HEK293 (cell line): ENCODE results near the gene RABAC1.

Experiments used
- KLF16 ChIP-seq: fragments of 450-650 bp; formaldehyde crosslinking; IDR thresholded peaks from 2 replicates; pipeline ENCODE4 v1.5.1; 2017; ENCODE audit warnings: missing biosample characterization, missing genetic modification characterization
- KLF8 ChIP-seq: fragments of 450-650 bp; formaldehyde crosslinking; IDR thresholded peaks from 2 replicates; pipeline ENCODE4 v1.5.1; 2016; ENCODE audit warnings: missing biosample characterization, missing genetic modification characterization
- KLF9 ChIP-seq: fragments of 450-650 bp; formaldehyde crosslinking; IDR thresholded peaks from 2 replicates; pipeline ENCODE4 v1.5.1; 2016; ENCODE audit warnings: missing biosample characterization, missing genetic modification characterization, low read depth
- SALL2 ChIP-seq: fragments of 450-650 bp; formaldehyde crosslinking; IDR thresholded peaks from 2 replicates; pipeline ENCODE4 v1.5.0; 2017; ENCODE audit warnings: missing biosample characterization, mild to moderate bottlenecking, missing genetic modification characterization, borderline replicate concordance
- ZBTB11 ChIP-seq: fragments of 450-650 bp; formaldehyde crosslinking; conservative IDR thresholded peaks from 2 replicates; pipeline ENCODE4 v1.5.1; 2016; ENCODE audit warnings: low read depth, missing biosample characterization, missing genetic modification characterization
- ZBTB21 ChIP-seq: fragments of 450-650 bp; formaldehyde crosslinking; IDR thresholded peaks from 2 replicates; pipeline ENCODE4 v1.5.1; 2017; ENCODE audit warnings: missing biosample characterization, missing genetic modification characterization
- ZFP3 ChIP-seq: fragments of 450-650 bp; formaldehyde crosslinking; IDR thresholded peaks from 2 replicates; pipeline ENCODE4 v1.5.1; 2016; ENCODE audit warnings: low read depth, missing biosample characterization, missing genetic modification characterization
- ZIC2 ChIP-seq: fragments of 450-650 bp; formaldehyde crosslinking; IDR thresholded peaks from 2 replicates; pipeline ENCODE4 v1.5.1; 2016; ENCODE audit warnings: missing biosample characterization, missing genetic modification characterization
- ZNF239 ChIP-seq: fragments of 450-650 bp; formaldehyde crosslinking; IDR thresholded peaks from 2 replicates; pipeline ENCODE4 v1.5.1; 2016; ENCODE audit warnings: missing biosample characterization, missing genetic modification characterization
- ZNF248 ChIP-seq: fragments of 450-650 bp; formaldehyde crosslinking; IDR thresholded peaks from 2 replicates; pipeline ENCODE4 v1.5.1; 2017; ENCODE audit warnings: missing biosample characterization, missing genetic modification characterization
- ZNF529 ChIP-seq: fragments of 450-650 bp; formaldehyde crosslinking; IDR thresholded peaks from 2 replicates; pipeline ENCODE4 v1.5.1; 2017; ENCODE audit warnings: missing genetic modification characterization, missing biosample characterization; ENCODE audit not compliant: insufficient replicate concordance
- ZNF544 ChIP-seq: fragments of 450-650 bp; formaldehyde crosslinking; IDR thresholded peaks from 2 replicates; pipeline ENCODE4 v1.5.0; 2017; ENCODE audit warnings: missing biosample characterization, missing genetic modification characterization
- ZNF561 ChIP-seq: fragments of 450-650 bp; IDR thresholded peaks from 2 replicates; pipeline ENCODE4 v1.5.1; 2018; ENCODE audit warnings: missing biosample characterization, missing genetic modification characterization, borderline replicate concordance
- ZNF596 ChIP-seq: fragments of 450-650 bp; IDR thresholded peaks from 2 replicates; pipeline ENCODE4 v1.5.0; 2018; ENCODE audit warnings: missing biosample characterization, mild to moderate bottlenecking, missing genetic modification characterization, moderate library complexity
- ZNF626 ChIP-seq: fragments of 450-650 bp; sonication (Bioruptor Pico); formaldehyde crosslinking; IDR thresholded peaks from 2 replicates; pipeline ENCODE4 v1.5.1; 2018; ENCODE audit warnings: missing biosample characterization, missing genetic modification characterization, inconsistent platforms
- ZNF701 ChIP-seq: fragments of 450-650 bp; formaldehyde crosslinking; IDR thresholded peaks from 2 replicates; pipeline ENCODE4 v1.5.1; 2016; ENCODE audit warnings: missing biosample characterization, missing genetic modification characterization
- ZNF830 ChIP-seq: fragments of 450-650 bp; IDR thresholded peaks from 2 replicates; pipeline ENCODE4 v1.5.0; 2018; ENCODE audit warnings: missing biosample characterization, missing genetic modification characterization, low read depth, mild to moderate bottlenecking, moderate library complexity
- TF ChIP-seq, protein P1 (sequence below): fragments of 450-650 bp; formaldehyde crosslinking; IDR thresholded peaks from 2 replicates; pipeline ENCODE4 v1.5.1; 2016; ENCODE audit warnings: missing biosample characterization, missing genetic modification characterization
- TF ChIP-seq, protein P2 (sequence below): fragments of 450-650 bp; formaldehyde crosslinking; IDR thresholded peaks from 2 replicates; pipeline ENCODE4 v1.5.1; 2016; ENCODE audit warnings: missing biosample characterization, missing genetic modification characterization
- TF ChIP-seq, protein P3 (sequence below): fragments of 450-650 bp; IDR thresholded peaks from 2 replicates; pipeline ENCODE4 v1.5.1; 2018; ENCODE audit warnings: missing biosample characterization, mild to moderate bottlenecking, missing genetic modification characterization
- TF ChIP-seq, protein P4 (sequence below): fragments of 450-650 bp; formaldehyde crosslinking; IDR thresholded peaks from 2 replicates; pipeline ENCODE4 v1.5.1; 2016; ENCODE audit warnings: missing biosample characterization, missing genetic modification characterization, borderline replicate concordance
- TF ChIP-seq, protein P5 (sequence below): fragments of 450-650 bp; formaldehyde crosslinking; IDR thresholded peaks from 2 replicates; pipeline ENCODE4 v1.5.1; 2017; ENCODE audit warnings: missing biosample characterization, missing genetic modification characterization

The RABAC1 gene

DNA sequence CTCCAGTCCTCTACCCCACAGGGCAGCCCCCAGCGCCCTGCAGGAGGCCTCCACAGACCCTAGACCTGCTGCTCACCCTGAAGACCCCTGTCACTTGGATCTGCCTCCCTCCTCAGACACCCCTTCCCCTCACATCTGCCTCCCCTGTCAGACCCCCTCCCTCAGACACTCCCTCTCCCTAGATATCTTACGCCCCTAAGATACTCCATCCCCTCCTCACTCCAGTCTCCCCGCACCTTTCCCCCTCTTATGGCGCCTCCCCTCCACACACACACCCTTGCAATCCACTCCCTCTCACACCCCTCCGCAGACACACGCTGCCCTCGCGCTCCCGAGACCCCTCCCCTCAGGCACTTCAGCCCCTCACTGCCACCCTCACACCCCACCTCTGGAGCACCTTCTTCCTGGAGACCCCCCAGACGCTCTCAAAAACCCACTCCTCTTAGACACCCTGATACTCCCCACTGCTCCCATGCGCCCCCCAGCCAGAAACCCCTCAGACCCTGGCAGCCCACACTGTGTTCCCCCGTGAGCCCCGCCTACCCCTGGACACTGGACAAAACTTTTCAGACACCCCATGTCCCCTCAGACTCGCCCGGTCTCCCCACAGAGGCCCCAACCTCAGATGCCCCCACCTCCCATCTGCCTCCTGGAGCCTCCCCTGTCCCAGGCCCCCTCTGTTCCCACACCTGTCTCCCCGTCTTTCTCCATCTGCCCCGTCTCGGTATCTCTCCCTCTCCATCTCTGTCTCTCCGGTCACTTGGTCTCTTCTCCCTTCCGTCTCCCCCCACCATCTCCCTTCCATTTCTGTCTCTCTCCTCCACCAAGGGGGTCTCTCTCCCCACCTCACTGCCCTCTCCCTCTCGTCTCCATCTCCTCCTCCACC is 45.3 kb downstream of the RABAC1 start (continued):
- TF ChIP-seq ZBTB11 (tag by site-specific recombination) (no peak), ZNF239 (no peak), KLF9 (tag by site-specific recombination) (0 out of 2 replicates have a peak, but pooled peaks have one; percentile 37), ZNF701 (no peak), ZNF248 (0 out of 2 replicates have a peak, but pooled peaks have one; percentile 50), KLF8 (tag by site-specific recombination) (0 out of 2 replicates have a peak, but pooled peaks have one; percentile 31), ZNF561 (no peak), ZFP3 (tag by site-specific recombination) (no peak), ZNF529 (tag by site-specific recombination) (no peak), ZNF626 (tag by site-specific recombination) (no peak), SALL2 (tag by site-specific recombination) (no peak), ZNF544 (no peak), KLF16 (tag by site-specific recombination) (no peak), ZIC2 (tag by site-specific recombination) (peak; percentile 49), ZNF596 (tag by site-specific recombination) (no peak), ZBTB21 (tag by site-specific recombination) (no peak), ZNF830 (no peak)
- TF ChIP-seq, protein P1, sequence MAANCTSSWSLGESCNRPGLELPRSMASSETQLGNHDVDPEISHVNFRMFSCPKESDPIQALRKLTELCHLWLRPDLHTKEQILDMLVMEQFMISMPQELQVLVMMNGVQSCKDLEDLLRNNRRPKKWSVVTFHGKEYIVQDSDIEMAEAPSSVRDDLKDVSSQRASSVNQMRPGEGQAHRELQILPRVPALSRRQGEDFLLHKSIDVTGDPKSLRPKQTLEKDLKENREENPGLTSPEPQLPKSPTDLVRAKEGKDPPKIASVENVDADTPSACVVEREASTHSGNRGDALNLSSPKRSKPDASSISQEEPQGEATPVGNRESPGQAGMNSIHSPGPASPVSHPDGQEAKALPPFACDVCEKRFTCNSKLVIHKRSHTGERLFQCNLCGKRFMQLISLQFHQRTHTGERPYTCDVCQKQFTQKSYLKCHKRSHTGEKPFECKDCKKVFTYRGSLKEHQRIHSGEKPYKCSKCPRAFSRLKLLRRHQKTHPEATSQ (tag by site-specific recombination), result no peak
- TF ChIP-seq, protein P2, sequence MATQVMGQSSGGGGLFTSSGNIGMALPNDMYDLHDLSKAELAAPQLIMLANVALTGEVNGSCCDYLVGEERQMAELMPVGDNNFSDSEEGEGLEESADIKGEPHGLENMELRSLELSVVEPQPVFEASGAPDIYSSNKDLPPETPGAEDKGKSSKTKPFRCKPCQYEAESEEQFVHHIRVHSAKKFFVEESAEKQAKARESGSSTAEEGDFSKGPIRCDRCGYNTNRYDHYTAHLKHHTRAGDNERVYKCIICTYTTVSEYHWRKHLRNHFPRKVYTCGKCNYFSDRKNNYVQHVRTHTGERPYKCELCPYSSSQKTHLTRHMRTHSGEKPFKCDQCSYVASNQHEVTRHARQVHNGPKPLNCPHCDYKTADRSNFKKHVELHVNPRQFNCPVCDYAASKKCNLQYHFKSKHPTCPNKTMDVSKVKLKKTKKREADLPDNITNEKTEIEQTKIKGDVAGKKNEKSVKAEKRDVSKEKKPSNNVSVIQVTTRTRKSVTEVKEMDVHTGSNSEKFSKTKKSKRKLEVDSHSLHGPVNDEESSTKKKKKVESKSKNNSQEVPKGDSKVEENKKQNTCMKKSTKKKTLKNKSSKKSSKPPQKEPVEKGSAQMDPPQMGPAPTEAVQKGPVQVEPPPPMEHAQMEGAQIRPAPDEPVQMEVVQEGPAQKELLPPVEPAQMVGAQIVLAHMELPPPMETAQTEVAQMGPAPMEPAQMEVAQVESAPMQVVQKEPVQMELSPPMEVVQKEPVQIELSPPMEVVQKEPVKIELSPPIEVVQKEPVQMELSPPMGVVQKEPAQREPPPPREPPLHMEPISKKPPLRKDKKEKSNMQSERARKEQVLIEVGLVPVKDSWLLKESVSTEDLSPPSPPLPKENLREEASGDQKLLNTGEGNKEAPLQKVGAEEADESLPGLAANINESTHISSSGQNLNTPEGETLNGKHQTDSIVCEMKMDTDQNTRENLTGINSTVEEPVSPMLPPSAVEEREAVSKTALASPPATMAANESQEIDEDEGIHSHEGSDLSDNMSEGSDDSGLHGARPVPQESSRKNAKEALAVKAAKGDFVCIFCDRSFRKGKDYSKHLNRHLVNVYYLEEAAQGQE (tag by site-specific recombination), result no peak
- TF ChIP-seq, protein P3, sequence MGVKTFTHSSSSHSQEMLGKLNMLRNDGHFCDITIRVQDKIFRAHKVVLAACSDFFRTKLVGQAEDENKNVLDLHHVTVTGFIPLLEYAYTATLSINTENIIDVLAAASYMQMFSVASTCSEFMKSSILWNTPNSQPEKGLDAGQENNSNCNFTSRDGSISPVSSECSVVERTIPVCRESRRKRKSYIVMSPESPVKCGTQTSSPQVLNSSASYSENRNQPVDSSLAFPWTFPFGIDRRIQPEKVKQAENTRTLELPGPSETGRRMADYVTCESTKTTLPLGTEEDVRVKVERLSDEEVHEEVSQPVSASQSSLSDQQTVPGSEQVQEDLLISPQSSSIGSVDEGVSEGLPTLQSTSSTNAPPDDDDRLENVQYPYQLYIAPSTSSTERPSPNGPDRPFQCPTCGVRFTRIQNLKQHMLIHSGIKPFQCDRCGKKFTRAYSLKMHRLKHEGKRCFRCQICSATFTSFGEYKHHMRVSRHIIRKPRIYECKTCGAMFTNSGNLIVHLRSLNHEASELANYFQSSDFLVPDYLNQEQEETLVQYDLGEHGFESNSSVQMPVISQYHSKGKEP (tag by site-specific recombination), result no peak
- TF ChIP-seq, protein P4, sequence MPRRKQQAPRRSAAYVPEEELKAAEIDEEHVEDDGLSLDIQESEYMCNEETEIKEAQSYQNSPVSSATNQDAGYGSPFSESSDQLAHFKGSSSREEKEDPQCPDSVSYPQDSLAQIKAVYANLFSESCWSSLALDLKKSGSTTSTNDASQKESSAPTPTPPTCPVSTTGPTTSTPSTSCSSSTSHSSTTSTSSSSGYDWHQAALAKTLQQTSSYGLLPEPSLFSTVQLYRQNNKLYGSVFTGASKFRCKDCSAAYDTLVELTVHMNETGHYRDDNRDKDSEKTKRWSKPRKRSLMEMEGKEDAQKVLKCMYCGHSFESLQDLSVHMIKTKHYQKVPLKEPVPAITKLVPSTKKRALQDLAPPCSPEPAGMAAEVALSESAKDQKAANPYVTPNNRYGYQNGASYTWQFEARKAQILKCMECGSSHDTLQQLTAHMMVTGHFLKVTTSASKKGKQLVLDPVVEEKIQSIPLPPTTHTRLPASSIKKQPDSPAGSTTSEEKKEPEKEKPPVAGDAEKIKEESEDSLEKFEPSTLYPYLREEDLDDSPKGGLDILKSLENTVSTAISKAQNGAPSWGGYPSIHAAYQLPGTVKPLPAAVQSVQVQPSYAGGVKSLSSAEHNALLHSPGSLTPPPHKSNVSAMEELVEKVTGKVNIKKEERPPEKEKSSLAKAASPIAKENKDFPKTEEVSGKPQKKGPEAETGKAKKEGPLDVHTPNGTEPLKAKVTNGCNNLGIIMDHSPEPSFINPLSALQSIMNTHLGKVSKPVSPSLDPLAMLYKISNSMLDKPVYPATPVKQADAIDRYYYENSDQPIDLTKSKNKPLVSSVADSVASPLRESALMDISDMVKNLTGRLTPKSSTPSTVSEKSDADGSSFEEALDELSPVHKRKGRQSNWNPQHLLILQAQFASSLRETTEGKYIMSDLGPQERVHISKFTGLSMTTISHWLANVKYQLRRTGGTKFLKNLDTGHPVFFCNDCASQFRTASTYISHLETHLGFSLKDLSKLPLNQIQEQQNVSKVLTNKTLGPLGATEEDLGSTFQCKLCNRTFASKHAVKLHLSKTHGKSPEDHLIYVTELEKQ, result no peak
- TF ChIP-seq, protein P5, sequence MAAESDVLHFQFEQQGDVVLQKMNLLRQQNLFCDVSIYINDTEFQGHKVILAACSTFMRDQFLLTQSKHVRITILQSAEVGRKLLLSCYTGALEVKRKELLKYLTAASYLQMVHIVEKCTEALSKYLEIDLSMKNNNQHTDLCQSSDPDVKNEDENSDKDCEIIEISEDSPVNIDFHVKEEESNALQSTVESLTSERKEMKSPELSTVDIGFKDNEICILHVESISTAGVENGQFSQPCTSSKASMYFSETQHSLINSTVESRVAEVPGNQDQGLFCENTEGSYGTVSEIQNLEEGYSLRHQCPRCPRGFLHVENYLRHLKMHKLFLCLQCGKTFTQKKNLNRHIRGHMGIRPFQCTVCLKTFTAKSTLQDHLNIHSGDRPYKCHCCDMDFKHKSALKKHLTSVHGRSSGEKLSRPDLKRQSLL, result 0 out of 2 replicates have a peak, but pooled peaks have one; percentile 28
